HG03108 (cell line): ENCODE results near the gene DCDC2.
"Not testable (repeated sequence)": the region's sequence is repeated elsewhere in the genome, so short reads cannot be mapped to it uniquely, and the experiment has no call there.

Source experiments
- ATAC-seq: cut with Tn5 transposase; IDR thresholded peaks from one replicate; pipeline ENCODE4 v1.9.1; 2021; ENCODE audit warnings: moderate library complexity; ENCODE audit not compliant: unreplicated experiment

Gene DCDC2

DNA sequence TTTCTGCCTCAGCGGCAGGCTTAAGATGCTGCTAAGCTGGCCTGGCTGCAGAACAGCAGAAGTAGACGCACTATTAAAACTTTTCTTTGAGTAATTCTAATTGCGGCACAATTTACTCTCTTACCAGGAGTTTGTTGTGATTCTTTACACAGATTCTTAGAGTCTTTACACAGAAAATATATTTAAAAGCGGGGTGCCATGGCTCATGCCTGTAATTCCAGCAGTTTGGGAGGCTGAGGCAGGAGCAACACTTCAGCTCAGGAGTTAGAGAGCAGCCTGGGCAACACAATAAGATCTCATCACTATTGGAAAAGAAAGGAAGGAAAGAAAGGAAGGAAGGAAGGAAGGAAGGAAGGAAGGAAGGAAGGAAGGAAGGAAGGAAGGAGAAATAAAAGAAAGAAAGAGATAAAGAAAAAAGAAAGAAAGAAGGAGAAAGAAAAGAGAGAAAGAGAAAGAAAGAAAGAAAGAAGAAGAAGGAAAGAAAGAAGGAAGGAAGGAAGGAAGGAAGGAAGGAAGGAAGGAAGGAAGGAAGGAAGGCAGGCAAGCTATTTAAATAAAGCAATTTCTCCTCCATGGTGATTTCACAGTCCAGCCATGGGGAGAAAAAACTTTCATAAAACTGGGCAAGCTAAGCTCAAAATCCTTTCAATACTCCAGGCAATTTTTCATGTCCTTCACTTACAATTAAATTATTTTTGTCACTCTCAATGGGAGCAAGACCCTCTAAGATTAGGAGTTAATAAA lies 23.8 kb upstream of the DCDC2 start:
- ATAC-seq: no peak

GRCh38 chr6:24378473-24379097 lies 20.7 kb upstream of the DCDC2 start:
- ATAC-seq: peak; percentile 54

GRCh38 chr6:24376871-24377270 lies 19.0 kb upstream of the DCDC2 start:
- no peak for ATAC-seq

GRCh38 chr6:24374612-24375011 lies 16.8 kb upstream of the DCDC2 start:
- no peak for ATAC-seq

- ATAC-seq: not testable (repeated sequence)
Measured at GRCh38 chr6:24365103-24365633, 7.3 kb upstream of the DCDC2 start.

- not testable (repeated sequence) for ATAC-seq
Measured at GRCh38 chr6:24362363-24362762, 4.5 kb upstream of the DCDC2 start.

- peak; percentile 83 for ATAC-seq
Measured at GRCh38 chr6:24359640-24360454, 2.0 kb upstream of the DCDC2 start.

- ATAC-seq: no peak
Measured at GRCh38 chr6:24358219-24358821, 461 bp upstream of the DCDC2 start.

- no peak for ATAC-seq
Measured at GRCh38 chr6:24356310-24356973, 1.4 kb downstream of the DCDC2 start.

GRCh38 chr6:24355393-24355792 lies 2.5 kb downstream of the DCDC2 start:
- ATAC-seq: no peak

DNA sequence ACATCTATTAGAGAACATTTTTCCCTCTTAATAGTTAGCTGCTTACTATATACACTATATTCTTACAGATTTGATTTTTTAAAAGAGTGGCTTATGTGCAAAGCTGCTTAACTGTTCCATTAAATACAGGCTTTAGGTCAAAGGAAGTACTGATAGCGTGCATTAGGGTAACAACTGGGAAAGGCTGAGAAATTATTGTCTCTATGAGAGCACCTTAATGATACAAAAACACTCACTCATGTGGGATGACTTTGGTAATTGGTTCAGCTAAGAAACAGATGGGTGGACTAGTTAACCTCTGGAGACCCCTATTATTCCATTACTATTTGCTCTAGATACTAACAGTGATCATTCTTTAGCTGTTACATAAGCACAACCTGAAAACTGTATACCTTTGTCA lies 4.0 kb downstream of the DCDC2 start:
- no peak for ATAC-seq

- no peak for ATAC-seq
Measured at GRCh38 chr6:24352434-24352833, 5.4 kb downstream of the DCDC2 start.

DNA sequence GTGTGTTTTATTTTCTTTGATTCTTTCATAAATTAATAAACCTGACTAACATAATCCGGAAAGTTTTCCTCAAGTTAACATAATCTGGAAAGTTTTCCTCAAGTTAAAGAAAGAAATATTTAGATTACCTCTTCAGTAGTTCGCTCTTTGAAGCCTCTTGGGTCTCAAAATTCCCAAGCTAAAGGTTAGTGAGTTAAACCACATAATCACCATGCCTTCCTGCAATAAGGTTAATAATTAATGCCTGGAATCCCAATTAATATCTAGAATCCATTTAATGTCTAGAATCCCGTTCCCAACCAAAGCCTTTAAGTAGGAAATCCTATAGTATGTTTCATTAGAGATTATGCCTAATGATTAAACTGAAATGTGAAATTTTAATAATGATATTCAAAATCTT lies 12.9 kb downstream of the DCDC2 start:
- ATAC-seq: no peak

GRCh38 chr6:24340998-24341938 lies 16.6 kb downstream of the DCDC2 start:
- ATAC-seq: no peak

GRCh38 chr6:24339932-24340331 lies 17.9 kb downstream of the DCDC2 start:
- no peak for ATAC-seq

DNA sequence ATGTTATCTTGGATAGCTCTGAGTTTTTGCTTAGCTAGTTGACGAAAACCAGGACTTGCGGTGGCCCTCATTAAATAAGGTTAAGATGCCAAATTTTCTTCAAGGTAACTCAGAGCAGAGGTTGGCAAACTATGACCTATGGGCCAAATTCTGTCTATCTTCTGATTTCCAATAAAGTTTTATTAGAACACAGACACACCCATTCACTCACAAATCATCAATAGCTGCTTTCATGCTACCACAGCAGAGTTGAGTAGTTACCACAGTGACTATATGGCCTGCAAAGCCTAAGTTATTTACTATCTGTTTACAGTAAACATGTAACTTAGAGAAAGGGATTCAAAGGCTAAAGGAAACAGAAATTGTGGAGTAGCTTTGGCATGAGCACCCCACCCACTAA lies 23.6 kb downstream of the DCDC2 start:
- ATAC-seq: no peak

DNA sequence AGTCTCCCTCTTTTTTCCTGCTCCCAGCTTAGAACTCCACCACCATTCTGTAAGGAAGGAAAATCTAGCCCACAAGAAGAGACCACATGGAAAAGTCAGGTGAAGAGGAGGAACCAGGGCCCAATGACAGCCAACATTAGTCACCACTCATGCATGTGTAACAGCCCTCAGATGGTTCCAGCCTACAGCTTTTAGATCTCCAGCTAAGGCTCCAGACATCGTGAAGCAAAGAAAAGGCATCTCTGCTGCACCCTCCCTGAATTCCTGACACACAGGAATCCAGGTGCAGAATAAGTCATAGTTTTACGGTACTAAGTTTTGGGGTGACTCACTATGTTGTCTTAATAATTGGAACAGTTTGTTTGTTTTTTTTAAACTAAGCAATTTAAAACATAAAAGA lies 25.5 kb downstream of the DCDC2 start:
- ATAC-seq: no peak

GRCh38 chr6:24330137-24330732 lies 27.6 kb downstream of the DCDC2 start:
- no peak for ATAC-seq

- ATAC-seq: no peak
Measured at GRCh38 chr6:24329451-24329850, 28.4 kb downstream of the DCDC2 start.
